ENCODE results near the gene EDEM2.
"Not testable (repeated sequence)": the region's sequence is repeated elsewhere in the genome, so short reads cannot be mapped to it uniquely, and the experiment has no call there.

Gene EDEM2

GRCh38 chr20:35146920-35147574 lies at the start of gene EDEM2:
EDEM2 (minus strand) TSS chr20:35147336; CDS start chr20:35147258, 78 bp downstream.
- no peak for FAIRE-seq

GRCh38 chr20:35196313-35196712 lies 49.2 kb upstream of the EDEM2 start:
- FAIRE-seq: peak; percentile 56

- FAIRE-seq: not testable (repeated sequence)
Observed at GRCh38 chr20:35193031-35193791, 46.1 kb upstream of the EDEM2 start.

GRCh38 chr20:35192118-35192872 lies 45.2 kb upstream of the EDEM2 start:
- FAIRE-seq: no peak

- FAIRE-seq: no peak
Observed at GRCh38 chr20:35191419-35192117, 44.4 kb upstream of the EDEM2 start.

GRCh38 chr20:35190556-35190955 lies 43.4 kb upstream of the EDEM2 start:
- no peak for FAIRE-seq

- not testable (repeated sequence) for FAIRE-seq
Observed at GRCh38 chr20:35189223-35189622, 42.1 kb upstream of the EDEM2 start.

GRCh38 chr20:35187584-35188190 lies 40.6 kb upstream of the EDEM2 start:
- FAIRE-seq: no peak

- FAIRE-seq: not testable (repeated sequence)
Observed at GRCh38 chr20:35186691-35187289, 39.7 kb upstream of the EDEM2 start.

GRCh38 chr20:35181731-35182130 lies 34.6 kb upstream of the EDEM2 start:
- FAIRE-seq: peak; percentile 88

GRCh38 chr20:35180266-35180665 lies 33.1 kb upstream of the EDEM2 start:
- FAIRE-seq: peak; percentile 82

GRCh38 chr20:35179292-35180212 lies 32.4 kb upstream of the EDEM2 start:
- peak; percentile 8 for FAIRE-seq

GRCh38 chr20:35176132-35176531 lies 29.0 kb upstream of the EDEM2 start:
- no peak for FAIRE-seq

- FAIRE-seq: no peak
Observed at GRCh38 chr20:35174458-35175216, 27.5 kb upstream of the EDEM2 start.

GRCh38 chr20:35173576-35174192 lies 26.5 kb upstream of the EDEM2 start:
- FAIRE-seq: no peak

GRCh38 chr20:35172434-35172806 lies 25.3 kb upstream of the EDEM2 start:
- FAIRE-seq: no peak

GRCh38 chr20:35171753-35172433 lies 24.8 kb upstream of the EDEM2 start, which contains the start of gene PROCR:
PROCR (plus strand) TSS chr20:35172072; CDS start chr20:35172155, 83 bp downstream.
- FAIRE-seq: peak; percentile 98

GRCh38 chr20:35171438-35171752 lies 24.3 kb upstream of the EDEM2 start:
- FAIRE-seq: no peak

Data from G401.6 (cell line).